H1 (cell line): Measurements from ENCODE around the gene COL16A1. TPM values are rescaled to one million over a fixed set of nuclear protein-coding genes. Genes with fewer than 3 reads are reported as not detected.

Experiments used
- CTCF ChIA-PET: fragments of 300-600 bp; sonication (Branson Sonifier 250); formaldehyde crosslinking; loops from one replicate; lab custom pipeline; 2021; ENCODE audit not compliant: partially characterized antibody; lab: Charles Lee
- POLR2A ChIA-PET: fragments of 300-600 bp; sonication (Branson Sonifier 250); formaldehyde crosslinking; loops from one replicate; lab custom pipeline; 2021; ENCODE audit warnings: inconsistent platforms; ENCODE audit not compliant: partially characterized antibody; lab: Charles Lee
- DNase-seq, 2 experiments: peaks; one replicate each; pipeline versions ENCODE4 v3.0.0 to v3.0.0-alpha.2; 2010 to 2022; ENCODE audit warnings: low spot score in 2 of 2, low read depth in 1 of 2, mixed read lengths in 1 of 2
- FAIRE-seq: peaks from 2 replicates; lab custom pipeline; 2011; peaks lifted over from hg19 to GRCh38; lab: Jason Lieb, UNC
- H2AFZ ChIP-seq: 2 replicates; pipeline ENCODE4 v1.8.1; 2012; ENCODE audit warnings: low read length, inconsistent platforms
- H2AK5ac ChIP-seq: 2 replicates; pipeline ENCODE4 v1.6.1; 2013; ENCODE audit warnings: low read depth, low read length
- H2BK120ac ChIP-seq: replicated peaks from 2 replicates; pipeline ENCODE3; 2013; ENCODE audit warnings: low read depth, low read length, inconsistent platforms
- H2BK12ac ChIP-seq: 2 replicates; pipeline ENCODE4 v1.6.1; 2013; ENCODE audit warnings: low read depth, low read length
- H2BK15ac ChIP-seq: 2 replicates; pipeline ENCODE4 v1.6.1; 2013; ENCODE audit warnings: low read length
- H2BK20ac ChIP-seq: 2 replicates; pipeline ENCODE4 v1.6.1; 2013; ENCODE audit warnings: low read length
- H2BK5ac ChIP-seq: 2 replicates; pipeline ENCODE4 v1.6.1; 2013; ENCODE audit warnings: low read depth, low read length
- H3K14ac ChIP-seq: 2 replicates; pipeline ENCODE4 v1.6.1; 2013; ENCODE audit warnings: inconsistent platforms; ENCODE audit not compliant: insufficient read length
- H3K18ac ChIP-seq: 2 replicates; pipeline ENCODE4 v1.6.1; 2013; ENCODE audit warnings: low read length; ENCODE audit errors: extremely low read depth
- H3K23ac ChIP-seq: 2 replicates; pipeline ENCODE4 v1.6.1; 2013; ENCODE audit warnings: inconsistent platforms; ENCODE audit not compliant: insufficient read length
- H3K23me2 ChIP-seq: 2 replicates; pipeline ENCODE4 v1.6.1; 2013; ENCODE audit warnings: low read depth, low read length
- H3K27ac ChIP-seq: 2 replicates; pipeline ENCODE4 v1.6.1; 2011; ENCODE audit warnings: low read depth, low read length, inconsistent platforms
- H3K27me3 ChIP-seq, 4 experiments: replicated peaks in 1 of 4; 1 replicate in 1 of 4; 2 replicates in 3 of 4; pipeline versions ENCODE4 v1.6.1 to v1.8.1; 2011 to 2013; ENCODE audit warnings: low read length in 3 of 4, mild to moderate bottlenecking in 3 of 4, inconsistent platforms in 2 of 4, mixed read lengths in 2 of 4, moderate library complexity in 1 of 4; ENCODE audit not compliant: control insufficient read depth in 3 of 4, insufficient read depth in 3 of 4; ENCODE audit errors: extremely low read depth in 1 of 4
- H3K36me3 ChIP-seq, 4 experiments: 2 replicates each; pipeline versions ENCODE4 v1.6.1 to v1.8.1; 2011 to 2013; ENCODE audit warnings: mild to moderate bottlenecking in 4 of 4, low read length in 3 of 4, moderate library complexity in 2 of 4, control low read depth in 1 of 4, inconsistent platforms in 1 of 4; ENCODE audit not compliant: insufficient read depth in 4 of 4, control insufficient read depth in 2 of 4
- H3K4ac ChIP-seq: replicated peaks from 2 replicates; pipeline ENCODE3; 2013; ENCODE audit warnings: low read length, low read depth, mixed read lengths, inconsistent platforms; ENCODE audit not compliant: insufficient read length
- H3K4me1 ChIP-seq, 4 experiments: replicated peaks in 1 of 4; 1 replicate in 1 of 4; 2 replicates in 3 of 4; pipeline versions ENCODE4 v1.6.1 to v1.8.1; 2011 to 2013; ENCODE audit warnings: low read length in 3 of 4, inconsistent platforms in 2 of 4, mixed read lengths in 1 of 4; ENCODE audit not compliant: insufficient read depth in 4 of 4, control insufficient read depth in 3 of 4
- H3K4me2 ChIP-seq, 2 experiments: 2 replicates each; pipeline versions ENCODE4 v1.6.1 to v1.8.1; 2011 to 2013; ENCODE audit warnings: low read depth in 2 of 2, low read length in 2 of 2, control low read depth in 1 of 2, inconsistent platforms in 1 of 2, mild to moderate bottlenecking in 1 of 2; ENCODE audit not compliant: insufficient read depth in 1 of 2
- H3K4me3 ChIP-seq, 4 experiments: fragments of 200-600, 300-600 bp in 1 of 4; sonication (generic), shearing (Covaris generic), sonication (Bioruptor Twin) in 1 of 4; 2 replicates each; pipeline versions ENCODE4 v1.5.1 to v1.8.1; 2011 to 2016; ENCODE audit warnings: low read length in 4 of 4, low read depth in 3 of 4, control low read depth in 2 of 4, inconsistent platforms in 2 of 4, mild to moderate bottlenecking in 2 of 4, mixed read lengths in 1 of 4, moderate library complexity in 1 of 4; ENCODE audit not compliant: insufficient read depth in 2 of 4; ENCODE audit errors: extremely low read depth in 1 of 4
- H3K56ac ChIP-seq: replicated peaks from 2 replicates; pipeline ENCODE3; 2013; ENCODE audit warnings: low read depth, mild to moderate bottlenecking, mixed read lengths, low read length, inconsistent platforms; ENCODE audit not compliant: insufficient read length
- H3K79me1 ChIP-seq: 2 replicates; pipeline ENCODE4 v1.6.1; 2013; ENCODE audit warnings: low read depth, low read length, control low read depth
- H3K79me2 ChIP-seq, 2 experiments: 2 replicates each; pipeline versions ENCODE4 v1.6.1 to v1.8.1; 2012 to 2013; ENCODE audit warnings: low read length in 2 of 2, mild to moderate bottlenecking in 2 of 2, inconsistent platforms in 1 of 2; ENCODE audit not compliant: insufficient read depth in 2 of 2, control insufficient read depth in 1 of 2
- H3K9ac ChIP-seq, 4 experiments: replicated peaks in 1 of 4; 1 replicate in 1 of 4; 2 replicates in 3 of 4; pipeline versions ENCODE4 v1.6.1 to v1.8.1; 2011 to 2013; ENCODE audit warnings: low read depth in 3 of 4, low read length in 3 of 4, control low read depth in 2 of 4, mild to moderate bottlenecking in 2 of 4, moderate library complexity in 2 of 4, inconsistent platforms in 1 of 4; ENCODE audit errors: extremely low read depth in 1 of 4
- H3K9me3 ChIP-seq, 2 experiments: 2 replicates each; pipeline versions ENCODE4 v1.6.1 to v1.8.1; 2012 to 2013; ENCODE audit warnings: mild to moderate bottlenecking in 2 of 2, moderate library complexity in 2 of 2, control low read depth in 1 of 2, inconsistent platforms in 1 of 2, low read depth in 1 of 2, low read length in 1 of 2, mixed read lengths in 1 of 2; ENCODE audit not compliant: insufficient read depth in 2 of 2
- H4K20me1 ChIP-seq, 2 experiments: replicated peaks in 1 of 2; 2 replicates each; pipeline versions ENCODE3 to v1.8.1; 2011 to 2013; ENCODE audit warnings: inconsistent platforms in 2 of 2, low read length in 2 of 2, mild to moderate bottlenecking in 1 of 2; ENCODE audit not compliant: insufficient read depth in 2 of 2, control insufficient read depth in 1 of 2
- H4K5ac ChIP-seq: 2 replicates; pipeline ENCODE4 v1.6.1; 2013; ENCODE audit warnings: low read length, low read depth, mixed read lengths, inconsistent platforms; ENCODE audit not compliant: insufficient read length
- H4K8ac ChIP-seq: 2 replicates; pipeline ENCODE4 v1.8.0; 2013; ENCODE audit warnings: mild to moderate bottlenecking, moderate library complexity, low read length, inconsistent platforms; ENCODE audit not compliant: insufficient read depth; ENCODE audit errors: extremely low read depth
- H4K91ac ChIP-seq: replicated peaks from 2 replicates; pipeline ENCODE3; 2013; ENCODE audit warnings: low read length, mixed read lengths, inconsistent platforms; ENCODE audit not compliant: insufficient read length
- CREB1 ChIP-seq: IDR thresholded peaks from 2 replicates; pipeline ENCODE4 v1.6.1; 2012; ENCODE audit warnings: inconsistent platforms
- KDM1A ChIP-seq: fragments of 200-600, 300-600 bp; sonication (generic); IDR thresholded peaks from 2 replicates; pipeline ENCODE4 v1.7.1; 2016; ENCODE audit warnings: mild to moderate bottlenecking, low read length, borderline replicate concordance
- SIRT6 ChIP-seq: IDR thresholded peaks from one replicate; pipeline ENCODE4 v1.7.1; 2012; ENCODE audit warnings: low read length, inconsistent platforms
- WGBS, 2 experiments: shearing (Covaris generic) in 1 of 2; methylation state at CpG; one replicate each; pipeline versions ENCODE4 v1.1.6 to v1.1.7; 2013 to 2015; ENCODE audit warnings: low lambda C conversion rate in 2 of 2, mixed read lengths in 2 of 2, inconsistent platforms in 1 of 2, low coverage in 1 of 2, missing lambda C conversion rate in 1 of 2; ENCODE audit not compliant: insufficient replicate concordance in 2 of 2, insufficient coverage in 1 of 2, insufficient read length in 1 of 2; ENCODE audit errors: extremely low coverage in 1 of 2, missing lambda C conversion rate in 1 of 2; 5-methylcytosine and 5-hydroxymethylcytosine counted together
- polyA plus RNA-seq, 7 experiments: library from polyadenylated mRNA; depleted of rRNA in 3 of 7; stranded (reverse) in 5 of 7; unstranded in 2 of 7; fragments of >200 nt in 5 of 7; fragments of 200-250 nt in 2 of 7; gene quantifications; 1 replicate in 5 of 7; 2 replicates in 1 of 7; 4 replicates in 1 of 7; pipeline versions ENCODE4 v1.2.1 to v1.2.3, GENCODE V29; 2011 to 2013; ENCODE audit warnings: missing spikeins in 2 of 7, mixed read lengths in 2 of 7
- total RNA-seq: library from RNA; stranded (reverse); fragmentation: NEBNext Ultra II Directional; extraction: Animal tissue kit (Norgen Biotek cat#: 25700); gene quantifications from 2 replicates; pipeline ENCODE4 v1.2.1, GENCODE V29; 2021

COL16A1 gene
- total and polyA plus RNA-seq, 2 of the 8 experiments (the other 6 are each of a cell fraction or from before 2014, with no cell fraction given): 2.0 to 10.5 TPM

GRCh38 chr1:31646259-31646960 is 57.4 kb downstream of the COL16A1 start:
- Histone ChIP-seq H2BK5ac (no peak overlapping the region), H3K36me3 (no peaks in the 10 kb centered on the region), H2BK120ac (no peak overlapping the region), H3K4ac (no peak overlapping the region), H2BK20ac (no peak overlapping the region), H3K56ac (no peak overlapping the region), H3K9me3 (no peaks in the 10 kb centered on the region), H3K14ac (no peak overlapping the region), H3K9ac (no peak overlapping the region), H3K18ac (no peak overlapping the region), H2BK15ac (no peak overlapping the region), H3K23ac (no peak overlapping the region), H2AFZ (no peak overlapping the region), H4K91ac (no peak overlapping the region), H3K4me1 (peaks cover 3 to 17% (median 5%) of the 10 kb centered on the region in 4 experiments), H4K20me1 (peaks cover 0 to 2% of the 10 kb centered on the region in 2 experiments), H4K8ac (no peak overlapping the region), H2AK5ac (no peak overlapping the region), H3K4me3 (no peak overlapping the region), H3K79me1 (no peaks in the 10 kb centered on the region; the same call in 1 of the 2 replicates), H3K23me2 (peaks cover 9% of the 10 kb centered on the region), H3K4me2 (peak overlapping the region in 1 of 2 experiments; percentile 92; a peak in 1 of 4 replicates), H3K27ac (no peak overlapping the region), H3K27me3 (no peaks in the 10 kb centered on the region), H4K5ac (no peak overlapping the region), H3K79me2 (peaks cover 3 to 24% of the 10 kb centered on the region in 2 experiments; a peak in 2 of 4 replicates), H2BK12ac (no peak overlapping the region)
- FAIRE-seq: no peak
- 94% methylated on average over 4 of the region's 4 CpGs; no CpG with 5 or more reads in 1 of the 2 experiments for WGBS, 2 experiments
- ChIA-PET POLR2A (interaction anchor here (1.2 to 1.8 kb wide), 2 partner anchors 11 to 13 kb away, joined by 3 read pairs; no protein-coding TSS in a partner anchor), CTCF (interaction anchor here (0.8 to 1.0 kb wide), 2 partner anchors 37 to 69 kb away, joined by 3 read pairs; no protein-coding TSS in a partner anchor)
- no peak for DNase-seq
- TF ChIP-seq SIRT6 (no peak), CREB1 (no peak), KDM1A (peak; percentile 32; the same call in 1 of the 2 replicates)
